ENCODE data around the gene GPR171.

The GPR171 gene

GRCh38 chr3:151204530-151205402 lies 1.8 kb upstream of the GPR171 start:
- no peak overlapping the region for H3K4me3 ChIP-seq (replicated peaks; ENCODE audit: low read depth, low read length)
- TF ChIP-seq CTCF (IDR thresholded peaks at IDR 0.05; ENCODE audit: low read length, missing control alignments) = no peak
- no peak for DNase-seq (ENCODE audit: low read depth)

GRCh38 chr3:151201051-151201730 lies 1.8 kb downstream of the GPR171 start:
- TF ChIP-seq CTCF (IDR thresholded peaks at IDR 0.05; ENCODE audit: low read length, missing control alignments) = no peak
- no peak for DNase-seq (ENCODE audit: low read depth)
- no peak overlapping the region for H3K4me3 ChIP-seq (replicated peaks; ENCODE audit: low read depth, low read length)

GRCh38 chr3:151200586-151200985 lies 2.4 kb downstream of the GPR171 start:
- no peak for DNase-seq (ENCODE audit: low read depth)
- no peak for TF ChIP-seq CTCF (IDR thresholded peaks at IDR 0.05; ENCODE audit: low read length, missing control alignments)
- no peak overlapping the region for H3K4me3 ChIP-seq (replicated peaks; ENCODE audit: low read depth, low read length)

GRCh38 chr3:151199554-151200438 lies 3.2 kb downstream of the GPR171 start:
- no peak for TF ChIP-seq CTCF (IDR thresholded peaks at IDR 0.05; ENCODE audit: low read length, missing control alignments)

GRCh38 chr3:151198849-151199248 lies 4.2 kb downstream of the GPR171 start:
- no peak for TF ChIP-seq CTCF (IDR thresholded peaks at IDR 0.05; ENCODE audit: low read length, missing control alignments)
- no peak for DNase-seq (ENCODE audit: low read depth)
- H3K4me3 ChIP-seq (replicated peaks; ENCODE audit: low read depth, low read length) = no peak overlapping the region

More at GRCh38 chr3:151199554-151200438, 3.2 kb downstream of the GPR171 start:
- H3K4me3 ChIP-seq (replicated peaks; ENCODE audit: low read depth, low read length) = no peak overlapping the region
- DNase-seq (ENCODE audit: low read depth) = no peak

- peak; percentile 20 for DNase-seq (ENCODE audit: low read depth)
- H3K4me3 ChIP-seq (replicated peaks; ENCODE audit: low read depth, low read length) = no peak overlapping the region
- no peak for TF ChIP-seq CTCF (IDR thresholded peaks at IDR 0.05; ENCODE audit: low read length, missing control alignments)
These were observed 4.8 kb downstream of the GPR171 start for GRCh38 chr3:151197981-151198767.

All from fibroblast of pulmonary artery (primary cell).